Left lung (tissue), 10 donors: ENCODE results near the gene ERBIN. TPM values are rescaled to one million over a fixed set of nuclear protein-coding genes. Genes with fewer than 3 reads are reported as not detected.
"Not testable (repeated sequence)": the region's sequence is repeated elsewhere in the genome, so short reads cannot be mapped to it uniquely, and the experiment has no call there.

Experiments
- ATAC-seq: fragments of 200-7000 bp; cut with Tn5 transposase; one replicate; pipeline ENCODE4 v1.9.1; 2020; ENCODE audit warnings: moderate library complexity
- DNase-seq, 4 donors: peaks; one replicate each; pipeline ENCODE4 v3.0.0-alpha.2; 2013 to 2020
- H3K27ac ChIP-seq, 2 donors: fragments of 200-600 bp; sonication (generic) in 1 of 2; one replicate each; pipeline versions ENCODE4 v1.5.0 to v1.8.0; 2020 to 2021
- H3K27me3 ChIP-seq, 2 donors: fragments of 200-600 bp; sonication (generic) in 1 of 2; one replicate each; pipeline versions ENCODE4 v1.5.0 to v1.8.0; 2020 to 2021
- H3K36me3 ChIP-seq, 2 donors: fragments of 200-600 bp; sonication (generic) in 1 of 2; one replicate each; pipeline versions ENCODE4 v1.5.0 to v1.8.0; 2020 to 2021
- H3K4me1 ChIP-seq, 2 donors: fragments of 200-600 bp; one replicate each; pipeline ENCODE4 v1.8.0; 2021
- H3K4me3 ChIP-seq, 2 donors: fragments of 200-600 bp; sonication (generic) in 1 of 2; one replicate each; pipeline versions ENCODE4 v1.5.0 to v1.8.0; 2020 to 2021; ENCODE audit warnings: mild to moderate bottlenecking in 1 of 2
- H3K9me3 ChIP-seq, 2 donors: fragments of 200-600 bp; sonication (generic) in 1 of 2; one replicate each; pipeline versions ENCODE4 v1.5.0 to v1.8.0; 2020 to 2021
- CTCF ChIP-seq, 2 donors: fragments of 200-600 bp; sonication (generic) in 1 of 2; IDR thresholded peaks; one replicate each; pipeline versions ENCODE4 v1.5.0 to v1.8.0; 2021; ENCODE audit warnings: antibody characterized with exemption in 2 of 2
- intact Hi-C, 2 donors: fragments of 100-400 bp; cut with DNase I; formaldehyde crosslinking; loops; one replicate each; pipeline versions ENCODE4 v1.11.2 to v1.14.2; 2022
- polyA plus RNA-seq, 6 donors: library from polyadenylated mRNA; unstranded; fragments of 120-200 nt; gene quantifications; one replicate each; pipeline ENCODE4 v1.2.1, GENCODE V29; 2013; ENCODE audit not compliant: insufficient read length in 6 of 6
- total RNA-seq, 2 donors: library from RNA; stranded (reverse); fragmentation: NEBNext Ultra II Directional; extraction: Animal tissue kit (Norgen Biotek cat#: 25700); gene quantifications; one replicate each; pipeline ENCODE4 v1.2.1, GENCODE V29; 2021
- donor health status: DM: no; HTN: yes; CAD: no.
- donor health status: DM: no; HTN: no; CAD: no.

Gene ERBIN
- total and polyA plus RNA-seq, 8 donors, result 72.8 to 87.2 (median 79.3) TPM

- ATAC-seq (no peak), DNase-seq (no peak)
- intact Hi-C loops, result no loop called here
- H3K27ac ChIP-seq, result no peak overlapping the region
- H3K27me3 ChIP-seq, result no peaks in the 10 kb centered on the region
- no peaks in the 10 kb centered on the region for H3K9me3 ChIP-seq
- no peak for TF ChIP-seq CTCF (IDR thresholded peaks at IDR 0.05)
- no peaks in the 10 kb centered on the region for H3K4me1 ChIP-seq
- H3K4me3 ChIP-seq, result no peak overlapping the region
- H3K36me3 ChIP-seq, result no peaks in the 10 kb centered on the region
Observed at GRCh38 chr5:65948115-65948747, 21.9 kb downstream of the ERBIN start.

- no peak for TF ChIP-seq CTCF (IDR thresholded peaks at IDR 0.05)
- H3K27ac ChIP-seq, result no peak overlapping the region
- H3K4me3 ChIP-seq, result no peak overlapping the region
- intact Hi-C loops, result no loop called here
- no peaks in the 10 kb centered on the region for H3K9me3 ChIP-seq
- no peaks in the 10 kb centered on the region for H3K4me1 ChIP-seq
- ATAC-seq (no peak), DNase-seq (no peak)
- H3K27me3 ChIP-seq, result no peaks in the 10 kb centered on the region
- H3K36me3 ChIP-seq, result no peaks in the 10 kb centered on the region
Observed at GRCh38 chr5:65951330-65951729, 25.0 kb downstream of the ERBIN start.

- DNase-seq (no peak), ATAC-seq (no peak)
- peaks cover 0 to 3% of the 10 kb centered on the region in 2 donors for H3K4me1 ChIP-seq
- no peak for TF ChIP-seq CTCF (IDR thresholded peaks at IDR 0.05)
- H3K9me3 ChIP-seq, result no peaks in the 10 kb centered on the region
- H3K4me3 ChIP-seq, result no peak overlapping the region
- intact Hi-C loops, result no loop called here
- H3K27ac ChIP-seq, result no peak overlapping the region
- no peaks in the 10 kb centered on the region for H3K36me3 ChIP-seq
- H3K27me3 ChIP-seq, result no peaks in the 10 kb centered on the region
Observed at GRCh38 chr5:65952259-65952658, 25.9 kb downstream of the ERBIN start.

- no peaks in the 10 kb centered on the region for H3K9me3 ChIP-seq
- no peak overlapping the region for H3K27ac ChIP-seq
- intact Hi-C loops, result no loop called here
- peaks cover 0 to 3% of the 10 kb centered on the region in 2 donors for H3K4me1 ChIP-seq
- no peak for TF ChIP-seq CTCF (IDR thresholded peaks at IDR 0.05)
- DNase-seq, result no peak
- H3K36me3 ChIP-seq, result no peaks in the 10 kb centered on the region
- no peak overlapping the region for H3K4me3 ChIP-seq
- H3K27me3 ChIP-seq, result no peaks in the 10 kb centered on the region
- no peak for ATAC-seq
Observed at GRCh38 chr5:65954200-65954599, 27.8 kb downstream of the ERBIN start.

- H3K36me3 ChIP-seq, result no peaks in the 10 kb centered on the region
- H3K4me1 ChIP-seq, result peaks cover 0 to 8% of the 10 kb centered on the region in 2 donors
- intact Hi-C loops, result no loop called here
- ATAC-seq (no peak), DNase-seq (no peak)
- no peak overlapping the region for H3K4me3 ChIP-seq
- TF ChIP-seq CTCF (IDR thresholded peaks at IDR 0.05), result no peak
- no peaks in the 10 kb centered on the region for H3K27me3 ChIP-seq
- no peak overlapping the region for H3K27ac ChIP-seq
- no peaks in the 10 kb centered on the region for H3K9me3 ChIP-seq
Observed at GRCh38 chr5:65955746-65956145, 29.4 kb downstream of the ERBIN start.

- H3K36me3 ChIP-seq, H3K9me3 ChIP-seq, ATAC-seq, H3K4me3 ChIP-seq, H3K27ac ChIP-seq, DNase-seq, intact Hi-C loops, H3K27me3 ChIP-seq: not testable (repeated sequence)
- H3K4me1 ChIP-seq, result peaks cover 0 to 28% of the 10 kb centered on the region in 2 donors
Observed at GRCh38 chr5:65957703-65958102, 31.3 kb downstream of the ERBIN start.
